Uterus (tissue), 2 donors: Measurements from ENCODE around the gene ZNF106.

Source experiments
- CTCF ChIP-seq, 4 experiments: fragments of 200-600 bp in 2 of 4; fragments of 450-650 bp in 2 of 4; sonication (generic) in 2 of 4; IDR thresholded peaks; one replicate each; pipeline ENCODE4 v1.5.1; 2016 to 2019; ENCODE audit warnings: antibody characterized with exemption in 4 of 4, mild to moderate bottlenecking in 2 of 4, moderate library complexity in 1 of 4
- POLR2A ChIP-seq, 2 donors: fragments of 450-650 bp; IDR thresholded peaks; one replicate each; pipeline ENCODE4 v1.6.1; 2016; ENCODE audit warnings: antibody characterized with exemption in 2 of 2, mild to moderate bottlenecking in 1 of 2, moderate library complexity in 1 of 2

- TF ChIP-seq CTCF (IDR thresholded peaks at IDR 0.05) (no peak), POLR2A (IDR thresholded peaks at IDR 0.05) (no peak)
These were observed 96.8 kb downstream of the ZNF106 start for GRCh38 chr15:42394106-42394505.
